Suprapubic skin (tissue), 4 donors: Measurements from ENCODE around the gene ASPN. TPM values are rescaled to one million over a fixed set of nuclear protein-coding genes. Genes with fewer than 3 reads are reported as not detected.
A peak's percentile ranks its signal among the peaks of the same experiment; 100 is the strongest.

Experiments used
- DNase-seq, 2 donors: peaks; one replicate each; pipeline ENCODE4 v3.0.0-alpha.2; 2019; ENCODE audit warnings: low spot score in 2 of 2
- H3K27ac ChIP-seq: fragments of 200-600 bp; sonication (generic); one replicate; pipeline ENCODE4 v1.5.1; 2019
- H3K27me3 ChIP-seq: fragments of 200-600 bp; sonication (generic); one replicate; pipeline ENCODE4 v1.5.1; 2019
- H3K36me3 ChIP-seq: fragments of 200-600 bp; sonication (generic); one replicate; pipeline ENCODE4 v1.5.1; 2019
- H3K4me1 ChIP-seq: fragments of 200-600 bp; sonication (generic); one replicate; pipeline ENCODE4 v1.5.1; 2019
- H3K4me3 ChIP-seq: fragments of 200-600 bp; sonication (generic); one replicate; pipeline ENCODE4 v1.5.1; 2019; ENCODE audit warnings: mild to moderate bottlenecking
- H3K9me3 ChIP-seq: fragments of 200-600 bp; sonication (generic); one replicate; pipeline ENCODE4 v1.5.1; 2019
- EP300 ChIP-seq: sonication (generic); formaldehyde crosslinking; IDR thresholded peaks from one replicate; pipeline ENCODE4 v1.6.1; 2017; ENCODE audit warnings: antibody characterized with exemption
- POLR2A ChIP-seq, 2 donors: fragments of 450-650 bp; IDR thresholded peaks; one replicate each; pipeline ENCODE4 v1.6.1; 2017; ENCODE audit warnings: antibody characterized with exemption in 2 of 2, mild to moderate bottlenecking in 2 of 2, moderate library complexity in 2 of 2
- POLR2AphosphoS5 ChIP-seq, 3 donors: sonication (generic); formaldehyde crosslinking; IDR thresholded peaks; one replicate each; pipeline ENCODE4 v1.6.1; 2017; ENCODE audit warnings: antibody characterized with exemption in 3 of 3
- WGBS: methylation state at CpG from one replicate; pipeline ENCODE4 v1.1.5; 2018; 5-methylcytosine and 5-hydroxymethylcytosine counted together
- total RNA-seq, 4 donors: library from RNA; depleted of rRNA; stranded (reverse); fragments of >200 nt; gene quantifications; one replicate each; pipeline ENCODE4 v1.1.0, GENCODE V29; 2016
- TF ChIP-seq, protein P1 (sequence below), 2 donors: fragments of 200-600 bp in 1 of 2; fragments of 450-650 bp in 1 of 2; sonication (generic) in 1 of 2; IDR thresholded peaks; one replicate each; pipeline ENCODE4 v1.5.1; 2016 to 2019; ENCODE audit warnings: antibody characterized with exemption in 2 of 2, mild to moderate bottlenecking in 1 of 2, moderate library complexity in 1 of 2

Gene ASPN
- total RNA-seq, 4 donors from 2014 or later: 2.8 to 13.3 (median 5.3) TPM

DNA sequence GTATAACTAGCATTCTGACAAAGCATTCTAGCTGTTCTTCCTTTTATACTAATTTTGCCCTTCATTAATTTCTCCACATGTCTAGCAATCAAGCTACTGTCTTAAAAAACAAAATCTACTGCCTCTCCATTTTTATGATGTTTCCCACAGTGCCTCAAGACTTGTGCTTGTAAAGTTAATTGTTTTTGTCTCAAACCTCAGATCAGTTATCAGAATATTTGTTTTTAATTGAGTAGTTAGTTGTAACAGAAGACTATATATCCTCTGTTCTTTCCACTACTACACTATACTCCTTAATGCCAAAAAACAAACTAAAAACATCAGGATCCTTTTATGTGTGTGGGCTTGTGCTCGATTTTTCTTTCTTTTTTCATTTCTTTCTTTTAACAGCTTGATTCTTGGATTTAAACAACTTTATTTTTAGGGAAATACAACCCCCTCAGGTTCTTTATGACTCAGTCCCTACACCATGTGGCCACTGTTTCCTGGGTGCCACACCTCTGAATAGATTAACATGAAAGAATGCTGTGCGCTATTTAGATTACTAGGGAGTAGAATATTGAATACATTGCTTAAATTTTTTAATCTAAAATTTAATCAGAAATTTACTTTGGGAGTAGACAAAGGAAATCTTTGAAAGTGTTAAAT is 1.2 kb downstream of the ASPN start:
- WGBS: 19% methylated on average over 2 of the region's 2 CpGs
- no peaks in the 10 kb centered on the region for H3K27me3 ChIP-seq
- H3K27ac ChIP-seq: peak overlapping the region; percentile 75
- no peak for DNase-seq
- H3K4me3 ChIP-seq: peak overlapping the region; percentile 11
- no peaks in the 10 kb centered on the region for H3K36me3 ChIP-seq
- no peak for TF ChIP-seq POLR2AphosphoS5 (IDR thresholded peaks at IDR 0.05)
- no peak for TF ChIP-seq POLR2A (IDR thresholded peaks at IDR 0.05)
- TF ChIP-seq, protein P1, sequence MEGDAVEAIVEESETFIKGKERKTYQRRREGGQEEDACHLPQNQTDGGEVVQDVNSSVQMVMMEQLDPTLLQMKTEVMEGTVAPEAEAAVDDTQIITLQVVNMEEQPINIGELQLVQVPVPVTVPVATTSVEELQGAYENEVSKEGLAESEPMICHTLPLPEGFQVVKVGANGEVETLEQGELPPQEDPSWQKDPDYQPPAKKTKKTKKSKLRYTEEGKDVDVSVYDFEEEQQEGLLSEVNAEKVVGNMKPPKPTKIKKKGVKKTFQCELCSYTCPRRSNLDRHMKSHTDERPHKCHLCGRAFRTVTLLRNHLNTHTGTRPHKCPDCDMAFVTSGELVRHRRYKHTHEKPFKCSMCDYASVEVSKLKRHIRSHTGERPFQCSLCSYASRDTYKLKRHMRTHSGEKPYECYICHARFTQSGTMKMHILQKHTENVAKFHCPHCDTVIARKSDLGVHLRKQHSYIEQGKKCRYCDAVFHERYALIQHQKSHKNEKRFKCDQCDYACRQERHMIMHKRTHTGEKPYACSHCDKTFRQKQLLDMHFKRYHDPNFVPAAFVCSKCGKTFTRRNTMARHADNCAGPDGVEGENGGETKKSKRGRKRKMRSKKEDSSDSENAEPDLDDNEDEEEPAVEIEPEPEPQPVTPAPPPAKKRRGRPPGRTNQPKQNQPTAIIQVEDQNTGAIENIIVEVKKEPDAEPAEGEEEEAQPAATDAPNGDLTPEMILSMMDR (IDR thresholded peaks at IDR 0.05): no peak
- TF ChIP-seq EP300: no peak
- no peaks in the 10 kb centered on the region for H3K9me3 ChIP-seq
- H3K4me1 ChIP-seq: peaks cover 24% of the 10 kb centered on the region

DNA sequence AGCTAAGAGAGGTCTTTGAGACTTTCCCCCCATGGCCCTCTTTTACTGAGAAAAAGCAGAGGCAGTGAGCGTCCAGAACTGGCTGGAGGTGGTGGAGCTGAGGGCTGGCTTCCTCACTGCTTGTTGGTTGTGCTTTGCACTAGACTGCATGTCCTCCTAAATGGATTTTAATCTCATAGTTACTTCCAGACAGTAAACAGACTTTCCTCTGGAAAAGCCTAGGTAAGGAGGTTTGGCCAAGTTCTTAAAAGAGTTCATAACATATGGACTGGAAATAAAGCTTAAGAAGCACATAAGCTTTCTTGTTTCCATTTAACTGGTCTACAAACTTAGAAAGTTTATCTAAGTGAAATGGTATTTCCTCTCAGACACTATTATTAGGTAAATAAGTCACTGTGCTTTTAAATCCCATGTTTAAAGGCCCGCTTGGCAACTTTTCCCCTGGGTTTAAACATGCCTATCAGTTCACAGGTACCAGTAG is 2.0 kb downstream of the ASPN start:
- DNase-seq: no peak
- H3K27me3 ChIP-seq: no peaks in the 10 kb centered on the region
- 69% methylated on average over 2 of the region's 2 CpGs for WGBS
- peak overlapping the region; percentile 75 for H3K27ac ChIP-seq
- peak overlapping the region; percentile 11 for H3K4me3 ChIP-seq
- no peaks in the 10 kb centered on the region for H3K9me3 ChIP-seq
- peaks cover 24% of the 10 kb centered on the region for H3K4me1 ChIP-seq
- no peak for TF ChIP-seq POLR2AphosphoS5 (IDR thresholded peaks at IDR 0.05)
- TF ChIP-seq EP300: no peak
- no peak for TF ChIP-seq POLR2A (IDR thresholded peaks at IDR 0.05)
- TF ChIP-seq, protein P1 (IDR thresholded peaks at IDR 0.05): no peak
- no peaks in the 10 kb centered on the region for H3K36me3 ChIP-seq

DNA sequence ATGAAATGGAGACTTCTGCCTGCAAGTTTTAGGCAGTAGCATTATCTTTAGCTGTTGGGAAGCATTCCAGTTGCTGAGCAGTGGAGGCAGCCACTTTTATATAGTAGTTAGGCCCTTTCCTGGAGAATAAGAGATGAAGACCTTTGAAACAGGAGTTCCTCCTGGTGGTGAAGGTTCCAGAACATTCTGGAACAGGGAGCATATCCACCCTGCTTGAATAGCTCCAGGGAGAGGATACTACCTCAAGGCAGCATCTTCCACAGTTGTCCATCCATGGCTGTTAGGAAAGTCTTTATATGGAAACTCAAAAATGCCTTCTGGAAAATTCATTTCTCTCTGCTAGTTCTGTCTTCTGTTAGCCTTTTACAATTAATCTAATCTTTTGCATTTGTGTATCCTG is 3.0 kb downstream of the ASPN start:
- TF ChIP-seq, protein P1 (IDR thresholded peaks at IDR 0.05): no peak
- TF ChIP-seq POLR2AphosphoS5 (IDR thresholded peaks at IDR 0.05) (no peak), POLR2A (IDR thresholded peaks at IDR 0.05) (no peak)
- no peak overlapping the region for H3K4me3 ChIP-seq
- H3K27ac ChIP-seq: no peak overlapping the region
- no peaks in the 10 kb centered on the region for H3K27me3 ChIP-seq
- no peaks in the 10 kb centered on the region for H3K9me3 ChIP-seq
- H3K36me3 ChIP-seq: no peaks in the 10 kb centered on the region
- no peak for DNase-seq
- H3K4me1 ChIP-seq: peaks cover 24% of the 10 kb centered on the region

DNA sequence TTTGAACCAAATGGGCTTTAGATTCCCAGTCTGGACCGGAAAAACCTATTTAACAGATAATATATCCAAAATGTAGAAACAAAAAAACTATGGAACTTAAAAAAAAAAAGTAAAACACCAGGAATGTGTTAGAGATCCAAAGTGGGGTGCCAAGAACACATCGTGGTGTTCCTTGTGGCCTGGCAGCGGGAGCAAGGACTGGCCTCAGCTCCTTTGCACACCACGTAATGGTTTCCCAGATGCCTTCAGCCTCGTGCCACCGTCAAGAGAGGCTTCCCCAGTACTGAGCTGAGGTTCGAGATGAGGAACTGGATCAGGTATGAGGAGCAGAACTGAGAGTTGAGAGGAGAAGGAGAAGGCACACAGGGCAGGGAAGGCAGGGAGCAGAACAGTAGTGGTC is 3.5 kb downstream of the ASPN start:
- no peaks in the 10 kb centered on the region for H3K36me3 ChIP-seq
- H3K9me3 ChIP-seq: no peaks in the 10 kb centered on the region
- 79% methylated on average over 7 of the region's 7 CpGs for WGBS
- H3K4me3 ChIP-seq: no peak overlapping the region
- H3K27ac ChIP-seq: no peak overlapping the region
- no peak for DNase-seq
- peaks cover 24% of the 10 kb centered on the region for H3K4me1 ChIP-seq
- no peaks in the 10 kb centered on the region for H3K27me3 ChIP-seq
- TF ChIP-seq EP300 (no peak), POLR2AphosphoS5 (IDR thresholded peaks at IDR 0.05) (no peak), POLR2A (IDR thresholded peaks at IDR 0.05) (no peak)
- TF ChIP-seq, protein P1 (IDR thresholded peaks at IDR 0.05): no peak

DNA sequence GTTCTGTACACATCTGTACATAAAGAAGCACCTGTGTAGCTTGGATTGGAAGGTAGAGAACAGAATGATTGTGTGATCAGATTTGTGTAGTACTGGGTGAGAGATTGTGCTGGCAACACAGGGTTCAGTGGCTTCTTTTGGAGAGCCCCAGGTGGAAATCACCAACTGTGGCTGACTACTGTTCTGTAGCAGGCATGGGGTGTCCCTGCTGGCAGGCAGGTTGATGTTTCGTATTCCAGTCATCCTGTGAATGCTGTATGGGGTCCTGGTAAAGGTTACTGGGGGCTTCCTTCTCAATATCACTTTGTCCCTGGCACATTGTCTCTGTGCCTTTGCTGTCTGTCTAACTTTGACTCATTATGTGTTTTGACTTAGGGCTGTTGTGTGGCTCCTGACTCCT is 5.3 kb downstream of the ASPN start:
- DNase-seq: no peak
- TF ChIP-seq POLR2A (IDR thresholded peaks at IDR 0.05) (no peak), POLR2AphosphoS5 (IDR thresholded peaks at IDR 0.05) (no peak), EP300 (no peak)
- TF ChIP-seq, protein P1 (IDR thresholded peaks at IDR 0.05): no peak
- Histone ChIP-seq H3K9me3 (no peaks in the 10 kb centered on the region), H3K27ac (no peak overlapping the region), H3K4me1 (peaks cover 21% of the 10 kb centered on the region), H3K4me3 (no peak overlapping the region), H3K36me3 (no peaks in the 10 kb centered on the region), H3K27me3 (no peaks in the 10 kb centered on the region)
- 78% methylated on average over 1 of the region's 1 CpG for WGBS
